ENCODE measurements around the gene ABTB2. TPM values are rescaled to one million over a fixed set of nuclear protein-coding genes. Genes with fewer than 3 reads are reported as not detected.

ABTB2 gene
- total and polyA plus RNA-seq, 10 of the 15 experiments (the other 5 are each of a cell fraction or from before 2014, with no cell fraction given), result 0.13 to 2.1 (median 0.72) TPM

- TF ChIP-seq, protein P1, sequence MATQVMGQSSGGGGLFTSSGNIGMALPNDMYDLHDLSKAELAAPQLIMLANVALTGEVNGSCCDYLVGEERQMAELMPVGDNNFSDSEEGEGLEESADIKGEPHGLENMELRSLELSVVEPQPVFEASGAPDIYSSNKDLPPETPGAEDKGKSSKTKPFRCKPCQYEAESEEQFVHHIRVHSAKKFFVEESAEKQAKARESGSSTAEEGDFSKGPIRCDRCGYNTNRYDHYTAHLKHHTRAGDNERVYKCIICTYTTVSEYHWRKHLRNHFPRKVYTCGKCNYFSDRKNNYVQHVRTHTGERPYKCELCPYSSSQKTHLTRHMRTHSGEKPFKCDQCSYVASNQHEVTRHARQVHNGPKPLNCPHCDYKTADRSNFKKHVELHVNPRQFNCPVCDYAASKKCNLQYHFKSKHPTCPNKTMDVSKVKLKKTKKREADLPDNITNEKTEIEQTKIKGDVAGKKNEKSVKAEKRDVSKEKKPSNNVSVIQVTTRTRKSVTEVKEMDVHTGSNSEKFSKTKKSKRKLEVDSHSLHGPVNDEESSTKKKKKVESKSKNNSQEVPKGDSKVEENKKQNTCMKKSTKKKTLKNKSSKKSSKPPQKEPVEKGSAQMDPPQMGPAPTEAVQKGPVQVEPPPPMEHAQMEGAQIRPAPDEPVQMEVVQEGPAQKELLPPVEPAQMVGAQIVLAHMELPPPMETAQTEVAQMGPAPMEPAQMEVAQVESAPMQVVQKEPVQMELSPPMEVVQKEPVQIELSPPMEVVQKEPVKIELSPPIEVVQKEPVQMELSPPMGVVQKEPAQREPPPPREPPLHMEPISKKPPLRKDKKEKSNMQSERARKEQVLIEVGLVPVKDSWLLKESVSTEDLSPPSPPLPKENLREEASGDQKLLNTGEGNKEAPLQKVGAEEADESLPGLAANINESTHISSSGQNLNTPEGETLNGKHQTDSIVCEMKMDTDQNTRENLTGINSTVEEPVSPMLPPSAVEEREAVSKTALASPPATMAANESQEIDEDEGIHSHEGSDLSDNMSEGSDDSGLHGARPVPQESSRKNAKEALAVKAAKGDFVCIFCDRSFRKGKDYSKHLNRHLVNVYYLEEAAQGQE (IDR thresholded peaks at IDR 0.05; ENCODE audit: low read depth, low read length), result no peak
- TF ChIP-seq TARDBP (IDR thresholded peaks at IDR 0.05; ENCODE audit: borderline replicate concordance) (no peak), EED (IDR thresholded peaks at IDR 0.05; ENCODE audit: low read depth) (0 out of 2 replicates have a peak, but pooled peaks have one; percentile 56), ATF7 (IDR thresholded peaks at IDR 0.05; ENCODE audit: low read depth) (peak; percentile 35; the same call in 1 of the 2 replicates), DPF2 (IDR thresholded peaks at IDR 0.05) (0 out of 2 replicates have a peak, but pooled peaks have one; percentile 30), IKZF1 (conservative IDR thresholded peaks at IDR 0.05) (peak; percentile 49), NFYA (IDR thresholded peaks at IDR 0.05; ENCODE audit: borderline replicate concordance, low read depth, low read length) (no peak), MTA2 (IDR thresholded peaks at IDR 0.05; ENCODE audit: low read depth) (peak; percentile 39; the same call in 1 of the 2 replicates), ASH2L (IDR thresholded peaks at IDR 0.05; ENCODE audit: borderline replicate concordance, low read depth) (no peak), JUND (IDR thresholded peaks at IDR 0.05; ENCODE audit: low read depth, low read length) (0 out of 2 replicates have a peak, but pooled peaks have one; percentile 15), TCF7 (IDR thresholded peaks at IDR 0.05; ENCODE audit: borderline replicate concordance) (no peak; the same call in 1 of the 2 replicates), RUNX3 (IDR thresholded peaks at IDR 0.05; ENCODE audit: low read length) (peak; percentile 91), CREB1 (IDR thresholded peaks at IDR 0.05; ENCODE audit: low read depth) (0 out of 2 replicates have a peak, but pooled peaks have one; percentile 38), BACH1 (IDR thresholded peaks at IDR 0.05; ENCODE audit: borderline replicate concordance) (no peak), TCF3 (IDR thresholded peaks at IDR 0.05; ENCODE audit: borderline replicate concordance, insufficient read depth, low read depth, low read length) (no peak), POLR2A (IDR thresholded peaks at IDR 0.05; ENCODE audit: low read depth, low read length) (no peak), NBN (IDR thresholded peaks at IDR 0.05) (no peak), CBFB (IDR thresholded peaks at IDR 0.05; ENCODE audit: low read depth) (peak; percentile 51; the same call in 1 of the 2 replicates)
- TF ChIP-seq, protein P2, sequence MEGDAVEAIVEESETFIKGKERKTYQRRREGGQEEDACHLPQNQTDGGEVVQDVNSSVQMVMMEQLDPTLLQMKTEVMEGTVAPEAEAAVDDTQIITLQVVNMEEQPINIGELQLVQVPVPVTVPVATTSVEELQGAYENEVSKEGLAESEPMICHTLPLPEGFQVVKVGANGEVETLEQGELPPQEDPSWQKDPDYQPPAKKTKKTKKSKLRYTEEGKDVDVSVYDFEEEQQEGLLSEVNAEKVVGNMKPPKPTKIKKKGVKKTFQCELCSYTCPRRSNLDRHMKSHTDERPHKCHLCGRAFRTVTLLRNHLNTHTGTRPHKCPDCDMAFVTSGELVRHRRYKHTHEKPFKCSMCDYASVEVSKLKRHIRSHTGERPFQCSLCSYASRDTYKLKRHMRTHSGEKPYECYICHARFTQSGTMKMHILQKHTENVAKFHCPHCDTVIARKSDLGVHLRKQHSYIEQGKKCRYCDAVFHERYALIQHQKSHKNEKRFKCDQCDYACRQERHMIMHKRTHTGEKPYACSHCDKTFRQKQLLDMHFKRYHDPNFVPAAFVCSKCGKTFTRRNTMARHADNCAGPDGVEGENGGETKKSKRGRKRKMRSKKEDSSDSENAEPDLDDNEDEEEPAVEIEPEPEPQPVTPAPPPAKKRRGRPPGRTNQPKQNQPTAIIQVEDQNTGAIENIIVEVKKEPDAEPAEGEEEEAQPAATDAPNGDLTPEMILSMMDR (IDR thresholded peaks at IDR 0.05 in 2 of 3, conservative IDR thresholded peaks at IDR 0.05 in 1 of 3; ENCODE audit: control insufficient read depth in 2 of 3, extremely low read depth in 1 of 3, insufficient read depth in 1 of 3, low read depth in 3 of 3, low read length in 3 of 3), result no peak
- TF ChIP-seq, protein P3, sequence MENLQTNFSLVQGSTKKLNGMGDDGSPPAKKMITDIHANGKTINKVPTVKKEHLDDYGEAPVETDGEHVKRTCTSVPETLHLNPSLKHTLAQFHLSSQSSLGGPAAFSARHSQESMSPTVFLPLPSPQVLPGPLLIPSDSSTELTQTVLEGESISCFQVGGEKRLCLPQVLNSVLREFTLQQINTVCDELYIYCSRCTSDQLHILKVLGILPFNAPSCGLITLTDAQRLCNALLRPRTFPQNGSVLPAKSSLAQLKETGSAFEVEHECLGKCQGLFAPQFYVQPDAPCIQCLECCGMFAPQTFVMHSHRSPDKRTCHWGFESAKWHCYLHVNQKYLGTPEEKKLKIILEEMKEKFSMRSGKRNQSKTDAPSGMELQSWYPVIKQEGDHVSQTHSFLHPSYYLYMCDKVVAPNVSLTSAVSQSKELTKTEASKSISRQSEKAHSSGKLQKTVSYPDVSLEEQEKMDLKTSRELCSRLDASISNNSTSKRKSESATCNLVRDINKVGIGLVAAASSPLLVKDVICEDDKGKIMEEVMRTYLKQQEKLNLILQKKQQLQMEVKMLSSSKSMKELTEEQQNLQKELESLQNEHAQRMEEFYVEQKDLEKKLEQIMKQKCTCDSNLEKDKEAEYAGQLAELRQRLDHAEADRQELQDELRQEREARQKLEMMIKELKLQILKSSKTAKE (IDR thresholded peaks at IDR 0.05; ENCODE audit: low read depth, poor library complexity, severe bottlenecking), result no peak
- TF ChIP-seq, protein P4, sequence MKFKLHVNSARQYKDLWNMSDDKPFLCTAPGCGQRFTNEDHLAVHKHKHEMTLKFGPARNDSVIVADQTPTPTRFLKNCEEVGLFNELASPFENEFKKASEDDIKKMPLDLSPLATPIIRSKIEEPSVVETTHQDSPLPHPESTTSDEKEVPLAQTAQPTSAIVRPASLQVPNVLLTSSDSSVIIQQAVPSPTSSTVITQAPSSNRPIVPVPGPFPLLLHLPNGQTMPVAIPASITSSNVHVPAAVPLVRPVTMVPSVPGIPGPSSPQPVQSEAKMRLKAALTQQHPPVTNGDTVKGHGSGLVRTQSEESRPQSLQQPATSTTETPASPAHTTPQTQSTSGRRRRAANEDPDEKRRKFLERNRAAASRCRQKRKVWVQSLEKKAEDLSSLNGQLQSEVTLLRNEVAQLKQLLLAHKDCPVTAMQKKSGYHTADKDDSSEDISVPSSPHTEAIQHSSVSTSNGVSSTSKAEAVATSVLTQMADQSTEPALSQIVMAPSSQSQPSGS (IDR thresholded peaks at IDR 0.05; ENCODE audit: low read length), result peak; percentile 63; the same call in 1 of the 2 replicates
These were observed 55.5 kb downstream of the ABTB2 start (continued) for GRCh38 chr11:34302046-34302921.
